ENCODE measurements around the gene ANTKMT.

GRCh38 chr16:706189-707061, 14.5 kb upstream of the ANTKMT start:
- no peak for TF ChIP-seq EZH2 (IDR thresholded peaks at IDR 0.05)
- TF ChIP-seq POLR2AphosphoS5 (IDR thresholded peaks at IDR 0.05; ENCODE audit: borderline replicate concordance, low read depth, low read length), result no peak
- TF ChIP-seq FOXP2 (optimal IDR thresholded peaks at IDR 0.05; ENCODE audit: control extremely low read depth, extremely low read length, insufficient read depth), result no peak
